NB4 (cell line): ENCODE results near the gene KATNB1.

Experiments
- CTCF ChIP-seq: IDR thresholded peaks from one replicate; pipeline ENCODE4 v1.5.1; 2012; ENCODE audit warnings: low read depth, low read length
- POLR2A ChIP-seq: IDR thresholded peaks from 2 replicates; pipeline ENCODE4 v1.6.1; 2011; ENCODE audit warnings: mild to moderate bottlenecking; ENCODE audit not compliant: insufficient read length; ENCODE audit errors: extremely low read depth

GRCh38 chr16:57706717-57707116 is 28.9 kb upstream of the KATNB1 start:
- TF ChIP-seq CTCF, result no peak
- no peak for TF ChIP-seq POLR2A
